ENCODE data around the gene GMPR2.
"Not testable (repeated sequence)": the region's sequence is repeated elsewhere in the genome, so short reads cannot be mapped to it uniquely, and the experiment has no call there.

Gene GMPR2

GRCh38 chr14:24197056-24197450, 35.7 kb upstream of the GMPR2 start:
- Histone ChIP-seq H3K4me3 (IDR thresholded peaks at IDR 0.05; ENCODE audit: insufficient read depth, low read depth, low read length) (no peak overlapping the region), H3K36me3 (ENCODE audit: insufficient read depth) (no peaks in the 10 kb centered on the region), H3K79me2 (ENCODE audit: insufficient read depth, low read depth) (no peaks in the 10 kb centered on the region; the same call in 1 of the 2 replicates), H3K9ac (no peak overlapping the region), H3K27ac (no peak overlapping the region), H3K4me2 (no peak overlapping the region), H4K20me1 (ENCODE audit: insufficient read depth) (no peaks in the 10 kb centered on the region), H3K4me1 (ENCODE audit: low read depth, poor library complexity, severe bottlenecking) (peaks cover 10% of the 10 kb centered on the region), H3K27me3 (ENCODE audit: insufficient read depth, low read depth) (no peaks in the 10 kb centered on the region), H2AFZ (ENCODE audit: low read depth) (no peak overlapping the region)
- no peak for TF ChIP-seq CTCF (conservative IDR thresholded peaks at IDR 0.05; ENCODE audit: low read depth, low read length)

DNA sequence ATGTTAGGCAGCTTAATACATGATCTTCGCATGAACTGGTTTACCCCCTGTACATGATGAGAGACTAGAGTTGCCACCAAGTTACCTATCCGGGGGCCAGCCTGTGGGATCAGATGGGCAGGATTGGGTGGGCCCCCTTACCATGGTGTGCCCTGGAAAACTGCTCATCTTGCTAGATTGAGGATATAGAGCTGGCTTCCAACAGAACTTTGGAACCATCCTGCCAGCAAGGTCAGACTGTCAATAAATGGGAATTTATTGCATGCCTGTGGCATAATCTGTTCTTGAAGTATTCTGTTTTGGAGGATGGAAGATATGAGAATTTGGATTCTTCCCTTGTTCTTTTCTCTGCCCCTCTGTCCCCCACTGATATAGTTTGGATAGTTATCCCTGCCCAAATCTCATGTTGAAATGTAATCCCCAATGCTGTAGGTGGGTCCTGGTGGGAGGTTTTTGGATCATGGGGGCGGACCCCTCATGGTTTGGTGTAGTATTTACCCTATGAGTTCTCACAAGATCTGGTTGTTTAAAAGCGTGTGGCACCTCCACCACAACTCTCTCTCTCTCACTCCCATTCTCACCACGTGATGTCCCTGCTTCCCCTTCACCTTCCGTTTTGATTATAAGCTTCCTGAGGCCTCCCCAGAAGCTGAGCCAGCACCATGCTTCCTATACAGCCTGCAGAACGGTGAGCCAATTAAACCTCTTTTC, 33.8 kb upstream of the GMPR2 start:
- no peaks in the 10 kb centered on the region for H3K27me3 ChIP-seq (ENCODE audit: insufficient read depth, low read depth)
- H2AFZ ChIP-seq (ENCODE audit: low read depth), result no peak overlapping the region
- no peak overlapping the region for H3K4me2 ChIP-seq
- H3K4me3 ChIP-seq (IDR thresholded peaks at IDR 0.05; ENCODE audit: insufficient read depth, low read depth, low read length), result no peak overlapping the region
- H3K27ac ChIP-seq, result no peak overlapping the region
- H3K79me2 ChIP-seq (ENCODE audit: insufficient read depth, low read depth), result no peaks in the 10 kb centered on the region; the same call in 1 of the 2 replicates
- H3K9ac ChIP-seq, result no peak overlapping the region
- no peaks in the 10 kb centered on the region for H3K36me3 ChIP-seq (ENCODE audit: insufficient read depth)
- H4K20me1 ChIP-seq (ENCODE audit: insufficient read depth), result no peaks in the 10 kb centered on the region
- peaks cover 9% of the 10 kb centered on the region for H3K4me1 ChIP-seq (ENCODE audit: low read depth, poor library complexity, severe bottlenecking)
- no peak for TF ChIP-seq CTCF (conservative IDR thresholded peaks at IDR 0.05; ENCODE audit: low read depth, low read length)

GRCh38 chr14:24202538-24202937, 30.2 kb upstream of the GMPR2 start:
- H3K4me2 ChIP-seq; H3K36me3 ChIP-seq (ENCODE audit: insufficient read depth): not testable (repeated sequence)

DNA sequence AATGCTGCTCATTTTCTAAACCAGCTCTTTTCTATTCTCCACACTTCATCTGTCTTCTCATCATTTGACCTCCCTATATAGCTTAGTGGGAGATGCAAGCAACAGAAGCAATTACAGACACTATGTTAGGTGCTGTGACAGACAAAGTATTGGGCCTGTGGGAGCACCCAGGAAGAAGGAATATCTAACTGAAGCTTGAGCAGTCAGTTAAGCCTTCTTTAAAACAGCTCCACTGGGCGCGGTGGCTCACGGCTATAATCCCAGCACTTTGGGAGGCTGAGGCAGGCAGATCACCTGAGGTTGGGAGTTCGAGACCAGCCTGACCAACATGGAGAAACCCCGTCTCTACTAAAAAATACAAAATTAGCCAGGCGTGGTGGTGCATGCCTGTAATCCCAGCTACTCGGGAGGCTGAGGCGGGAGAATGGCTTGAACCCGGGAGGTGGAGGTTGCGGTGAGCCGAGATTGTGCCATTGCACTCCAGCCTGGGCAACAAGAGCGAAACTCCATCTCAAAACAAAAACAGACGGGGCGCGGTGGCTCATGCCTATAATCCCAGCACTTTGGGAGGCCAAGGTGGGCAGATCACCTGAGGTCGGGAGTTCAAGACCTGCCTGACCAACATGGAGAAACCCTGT, 29.4 kb upstream of the GMPR2 start:
- H3K9ac ChIP-seq; H3K27me3 ChIP-seq (ENCODE audit: insufficient read depth, low read depth); H2AFZ ChIP-seq (ENCODE audit: low read depth); H3K4me1 ChIP-seq (ENCODE audit: low read depth, poor library complexity, severe bottlenecking); H3K79me2 ChIP-seq (ENCODE audit: insufficient read depth, low read depth); H3K4me2 ChIP-seq; H3K27ac ChIP-seq; H3K36me3 ChIP-seq (ENCODE audit: insufficient read depth); H3K4me3 ChIP-seq (IDR thresholded peaks at IDR 0.05; ENCODE audit: insufficient read depth, low read depth, low read length); H4K20me1 ChIP-seq (ENCODE audit: insufficient read depth): not testable (repeated sequence)

More at GRCh38 chr14:24202538-24202937, 30.2 kb upstream of the GMPR2 start:
- not testable (repeated sequence) for H4K20me1 ChIP-seq (ENCODE audit: insufficient read depth); H3K27ac ChIP-seq; H2AFZ ChIP-seq (ENCODE audit: low read depth); H3K79me2 ChIP-seq (ENCODE audit: insufficient read depth, low read depth); H3K9ac ChIP-seq; H3K4me1 ChIP-seq (ENCODE audit: low read depth, poor library complexity, severe bottlenecking); H3K4me3 ChIP-seq (IDR thresholded peaks at IDR 0.05; ENCODE audit: insufficient read depth, low read depth, low read length); H3K27me3 ChIP-seq (ENCODE audit: insufficient read depth, low read depth)

- no peak for TF ChIP-seq CTCF (conservative IDR thresholded peaks at IDR 0.05; ENCODE audit: low read depth, low read length)
- Histone ChIP-seq H3K27ac (no peak overlapping the region), H2AFZ (ENCODE audit: low read depth) (no peak overlapping the region), H3K4me1 (ENCODE audit: low read depth, poor library complexity, severe bottlenecking) (no peaks in the 10 kb centered on the region), H3K4me3 (IDR thresholded peaks at IDR 0.05; ENCODE audit: insufficient read depth, low read depth, low read length) (no peak overlapping the region), H3K4me2 (no peak overlapping the region), H3K79me2 (ENCODE audit: insufficient read depth, low read depth) (no peaks in the 10 kb centered on the region), H3K36me3 (ENCODE audit: insufficient read depth) (no peaks in the 10 kb centered on the region), H3K9ac (no peak overlapping the region), H3K27me3 (ENCODE audit: insufficient read depth, low read depth) (no peaks in the 10 kb centered on the region), H4K20me1 (ENCODE audit: insufficient read depth) (no peaks in the 10 kb centered on the region)
Observed at GRCh38 chr14:24204163-24205146, 28.3 kb upstream of the GMPR2 start.

All from KMS-11 (cell line).